WTC11 (cell line): Measurements from ENCODE around the gene ANKRD13C. TPM values are rescaled to one million over a fixed set of nuclear protein-coding genes. Genes with fewer than 3 reads are reported as not detected.

Experiments
- ATAC-seq: fragments of 200-7000 bp; cut with Tn5 transposase; 2 replicates; pipeline ENCODE4 v1.10.0; 2021; ENCODE audit warnings: mild to moderate bottlenecking, moderate library complexity
- CTCF ChIA-PET: fragments of 300-600 bp; sonication (Branson Sonifier 250); formaldehyde crosslinking; loops from one replicate; lab custom pipeline; 2021; ENCODE audit warnings: antibody characterized with exemption; lab: Charles Lee
- POLR2A ChIA-PET: fragments of 350-600 bp; sonication (Branson Sonifier 250); formaldehyde crosslinking; loops from one replicate; lab custom pipeline; 2021; ENCODE audit warnings: antibody characterized with exemption; lab: Charles Lee
- DNase-seq: peaks from one replicate; pipeline ENCODE4 v3.0.0; 2021; ENCODE audit warnings: low spot score
- H3K27ac Mint-ChIP-seq: 2 replicates; pipeline ENCODE4 v1.8.0; 2021; ENCODE audit warnings: mixed read lengths
- H3K27me3 Mint-ChIP-seq: 2 replicates; pipeline ENCODE4 v1.8.0; 2021; ENCODE audit warnings: low read depth, mild to moderate bottlenecking, moderate library complexity, mixed read lengths
- H3K36me3 Mint-ChIP-seq: 2 replicates; pipeline ENCODE4 v1.8.0; 2021; ENCODE audit warnings: mixed read lengths
- H3K4me1 Mint-ChIP-seq: 2 replicates; pipeline ENCODE4 v1.8.0; 2022; ENCODE audit warnings: mixed read lengths
- H3K4me3 Mint-ChIP-seq: 2 replicates; pipeline ENCODE4 v1.8.0; 2021; ENCODE audit warnings: mild to moderate bottlenecking, moderate library complexity, mixed read lengths
- H3K9me3 Mint-ChIP-seq: 2 replicates; pipeline ENCODE4 v1.8.0; 2021; ENCODE audit warnings: mixed read lengths
- AR ChIP-seq: fragments of 250-450 bp; sonication (Bioruptor Pico); IDR thresholded peaks from 2 replicates; pipeline ENCODE4 v1.9.0; 2021; ENCODE audit warnings: mild to moderate bottlenecking
- ATF1 ChIP-seq: sonication (generic); formaldehyde crosslinking; IDR thresholded peaks from 2 replicates; pipeline ENCODE4 v1.8.1; 2023; ENCODE audit warnings: mild to moderate bottlenecking, moderate library complexity, missing genetic modification reagents
- ATF6 ChIP-seq: sonication (generic); formaldehyde crosslinking; IDR thresholded peaks from 2 replicates; pipeline ENCODE4 v1.8.1; 2023; ENCODE audit warnings: mild to moderate bottlenecking, missing genetic modification reagents
- CBFB ChIP-seq: sonication (generic); formaldehyde crosslinking; IDR thresholded peaks from 2 replicates; pipeline ENCODE4 v1.8.1; 2022; ENCODE audit warnings: mild to moderate bottlenecking, low read depth, missing genetic modification reagents
- CREB1 ChIP-seq: sonication (generic); formaldehyde crosslinking; IDR thresholded peaks from 2 replicates; pipeline ENCODE4 v1.8.0; 2023; ENCODE audit warnings: mild to moderate bottlenecking, missing genetic modification reagents
- GABPB1 ChIP-seq: sonication (generic); formaldehyde crosslinking; IDR thresholded peaks from 2 replicates; pipeline ENCODE4 v1.8.1; 2023; ENCODE audit warnings: mild to moderate bottlenecking, missing genetic modification reagents
- NFE2L1 ChIP-seq: sonication (generic); formaldehyde crosslinking; IDR thresholded peaks from 2 replicates; pipeline ENCODE4 v1.8.1; 2023; ENCODE audit warnings: missing genetic modification reagents
- PRDM15 ChIP-seq: sonication (generic); formaldehyde crosslinking; IDR thresholded peaks from 2 replicates; pipeline ENCODE4 v1.8.0; 2022; ENCODE audit warnings: missing genetic modification reagents
- SMAD3 ChIP-seq: sonication (generic); formaldehyde crosslinking; IDR thresholded peaks from 2 replicates; pipeline ENCODE4 v1.8.0; 2022; ENCODE audit warnings: missing genetic modification reagents, mild to moderate bottlenecking, borderline replicate concordance
- TCF7 ChIP-seq: sonication (generic); formaldehyde crosslinking; IDR thresholded peaks from 2 replicates; pipeline ENCODE4 v1.8.0; 2022; ENCODE audit warnings: mild to moderate bottlenecking, low read depth, missing genetic modification reagents, moderate library complexity
- TEAD4 ChIP-seq: sonication (generic); formaldehyde crosslinking; IDR thresholded peaks from 2 replicates; pipeline ENCODE4 v1.8.0; 2022; ENCODE audit warnings: mild to moderate bottlenecking, missing genetic modification reagents
- ZNF219 ChIP-seq: sonication (generic); formaldehyde crosslinking; IDR thresholded peaks from 2 replicates; pipeline ENCODE4 v1.8.0; 2023; ENCODE audit warnings: missing genetic modification reagents, mild to moderate bottlenecking, borderline replicate concordance
- ZNF423 ChIP-seq: fragments of 250-450 bp; sonication (Bioruptor Pico); IDR thresholded peaks from 2 replicates; pipeline ENCODE4 v2.1.2; 2022; ENCODE audit warnings: mild to moderate bottlenecking, moderate library complexity
- ZNF512 ChIP-seq: sonication (generic); formaldehyde crosslinking; IDR thresholded peaks from 2 replicates; pipeline ENCODE4 v1.8.1; 2022; ENCODE audit warnings: missing genetic modification reagents, borderline replicate concordance
- ZNF532 ChIP-seq: fragments of 250-450 bp; sonication (Bioruptor Pico); IDR thresholded peaks from 2 replicates; pipeline ENCODE4 v1.9.0; 2021; ENCODE audit warnings: mild to moderate bottlenecking, borderline replicate concordance
- total RNA-seq: library from RNA; stranded (reverse); gene quantifications from 3 replicates; pipeline ENCODE4 v1.2.3, GENCODE V29; 2021
- TF ChIP-seq, protein P1 (sequence below): fragments of 250-450 bp; sonication (Bioruptor Pico); conservative IDR thresholded peaks from 2 replicates; pipeline ENCODE4 v1.9.0; 2021; ENCODE audit warnings: mild to moderate bottlenecking

The ANKRD13C gene
- total RNA-seq, 1 experiment from 2014 or later: 22.5 TPM

- TF ChIP-seq AR (CRISPR knock-in tag) (no peak), PRDM15 (CRISPR knock-in tag) (no peak), NFE2L1 (no peak), ZNF219 (CRISPR knock-in tag) (no peak), TEAD4 (no peak), TCF7 (CRISPR knock-in tag) (no peak), CBFB (no peak)
- H3K27ac Mint-ChIP-seq: no peak overlapping the region
- ChIA-PET CTCF (no interaction called here), POLR2A (no interaction called here)
- H3K36me3 Mint-ChIP-seq: no peaks in the 10 kb centered on the region
- no peaks in the 10 kb centered on the region for H3K27me3 Mint-ChIP-seq
- ATAC-seq (no peak), DNase-seq (no peak)
- no peaks in the 10 kb centered on the region for H3K9me3 Mint-ChIP-seq
- peaks cover 10% of the 10 kb centered on the region for H3K4me1 Mint-ChIP-seq
- H3K4me3 Mint-ChIP-seq: no peak overlapping the region
Measured at GRCh38 chr1:70401974-70402373, 47.5 kb upstream of the ANKRD13C start.

GRCh38 chr1:70400335-70400734 is 45.8 kb upstream of the ANKRD13C start:
- ChIA-PET POLR2A (interaction anchor here (0.8 kb wide), 1 partner anchor 11 kb away, joined by 4 read pairs; the partner anchor contains the start of gene CTH), CTCF (no interaction called here)
- ATAC-seq (no peak), DNase-seq (no peak)
- TF ChIP-seq, protein P1, sequence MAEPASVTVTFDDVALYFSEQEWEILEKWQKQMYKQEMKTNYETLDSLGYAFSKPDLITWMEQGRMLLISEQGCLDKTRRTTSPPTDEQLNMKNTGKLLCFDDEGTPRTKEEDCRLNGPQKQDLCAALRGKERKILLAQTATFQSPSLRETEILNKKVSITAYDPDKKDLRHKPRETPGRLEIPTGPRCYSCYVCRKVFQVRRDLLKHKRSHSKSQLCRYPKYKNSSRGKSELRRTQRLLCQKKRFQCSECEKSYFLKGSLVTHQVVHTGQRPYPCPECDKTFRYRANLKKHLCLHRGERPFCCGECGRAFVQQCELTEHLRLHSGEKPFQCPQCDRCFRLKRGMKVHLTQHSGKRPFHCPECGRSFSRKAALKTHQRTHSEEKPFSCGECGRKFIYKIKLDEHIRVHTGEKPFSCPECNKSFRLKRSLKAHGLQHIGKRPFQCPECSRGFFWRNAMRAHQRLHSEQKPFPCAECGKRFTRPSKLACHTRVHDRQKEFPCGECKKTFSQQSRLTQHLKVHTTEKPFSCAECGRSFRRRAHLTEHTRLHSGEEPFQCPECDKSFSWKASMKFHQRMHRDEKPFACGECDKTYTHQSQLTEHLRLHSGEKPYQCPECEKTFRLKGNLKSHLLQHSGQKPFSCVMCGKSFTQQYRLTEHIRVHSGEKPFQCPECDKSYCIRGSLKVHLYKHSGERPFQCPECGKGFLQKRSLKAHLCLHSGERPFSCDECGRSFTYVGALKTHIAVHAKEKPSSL (CRISPR knock-in tag): no peak
- no peak for TF ChIP-seq ATF1 (CRISPR knock-in tag)
- no peak for TF ChIP-seq ATF6
- TF ChIP-seq ZNF512 (CRISPR knock-in tag): no peak
- no peak for TF ChIP-seq ZNF423 (CRISPR knock-in tag)
- TF ChIP-seq SMAD3: no peak
- TF ChIP-seq CREB1 (CRISPR knock-in tag): no peak
- TF ChIP-seq ZNF532 (CRISPR knock-in tag): no peak
- no peak for TF ChIP-seq GABPB1
- TF ChIP-seq TEAD4: no peak
- no peaks in the 10 kb centered on the region for H3K27me3 Mint-ChIP-seq
- H3K4me1 Mint-ChIP-seq: peaks cover 10% of the 10 kb centered on the region
- no peak overlapping the region for H3K4me3 Mint-ChIP-seq
- H3K27ac Mint-ChIP-seq: no peak overlapping the region
- H3K9me3 Mint-ChIP-seq: no peaks in the 10 kb centered on the region
- no peaks in the 10 kb centered on the region for H3K36me3 Mint-ChIP-seq
